ENCODE data around the gene C2CD3.
"Not testable (repeated sequence)": the region's sequence is repeated elsewhere in the genome, so short reads cannot be mapped to it uniquely, and the experiment has no call there.

Gene C2CD3

DNA sequence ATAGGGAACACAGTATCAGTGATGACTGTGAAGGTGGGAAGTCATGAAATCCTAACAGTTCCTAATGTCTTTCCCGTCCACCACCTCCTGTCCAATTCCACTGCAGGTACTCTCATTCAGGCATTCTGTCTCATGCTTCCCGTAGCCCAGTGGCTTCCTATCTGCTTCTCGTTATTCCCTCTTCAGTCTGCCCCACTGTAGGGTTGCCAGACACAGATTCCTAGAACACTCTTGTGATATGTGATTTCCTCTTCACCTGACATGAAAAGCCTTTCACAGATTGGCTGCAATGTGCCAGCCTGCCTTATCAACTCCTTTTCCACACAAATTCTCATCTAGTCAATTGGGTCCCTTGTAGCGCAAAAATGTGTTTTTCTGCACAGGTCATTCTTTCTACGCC is 49.0 kb downstream of the C2CD3 start:
- no peak overlapping the region for H2BK120ac ChIP-seq (ENCODE audit: insufficient read depth, low read length, poor library complexity)
- H2BK5ac ChIP-seq (ENCODE audit: low read depth, low read length, poor library complexity), result no peak overlapping the region
- H3K27ac ChIP-seq (ENCODE audit: low read depth, low read length), result no peak overlapping the region
- no peaks in the 10 kb centered on the region for H3K27me3 ChIP-seq (ENCODE audit: insufficient read depth, low read length)
- H4K12ac ChIP-seq (ENCODE audit: low read depth, low read length), result no peak overlapping the region
- H2AFZ ChIP-seq (ENCODE audit: insufficient read depth, low read length, poor library complexity), result no peak overlapping the region
- peak overlapping the region; percentile 81 for H2BK12ac ChIP-seq (ENCODE audit: low read length)
- no peak overlapping the region for H4K8ac ChIP-seq (ENCODE audit: low read depth, low read length)
- no peak overlapping the region for H3K9ac ChIP-seq (ENCODE audit: low read length)
- H2AK5ac ChIP-seq (ENCODE audit: low read length), result no peak overlapping the region
- H3K4ac ChIP-seq (ENCODE audit: low read depth, low read length), result no peak overlapping the region
- H3K4me3 ChIP-seq (ENCODE audit: low read depth, low read length), result no peak overlapping the region
- no peaks in the 10 kb centered on the region for H3K79me2 ChIP-seq (ENCODE audit: control insufficient read depth, insufficient read depth, low read length, poor library complexity)
- no peak overlapping the region for H3K23ac ChIP-seq (ENCODE audit: low read length)
- H3K18ac ChIP-seq (ENCODE audit: low read length), result no peak overlapping the region
- WGBS (ENCODE audit: extremely low coverage, insufficient coverage, insufficient read length), result no CpG with 5 or more reads among the region's 5 CpGs
- peak in 1 of 2 donors; percentile 23 for DNase-seq
- H3K14ac ChIP-seq (ENCODE audit: low read length), result no peak overlapping the region
- H3K9me3 ChIP-seq (ENCODE audit: insufficient read depth, low read depth, low read length), result no peaks in the 10 kb centered on the region
- no peak overlapping the region for H4K91ac ChIP-seq (ENCODE audit: low read depth, low read length)
- H3K4me1 ChIP-seq (ENCODE audit: control insufficient read depth in 1 of 2, insufficient read depth in 2 of 2, low read length in 2 of 2), result peaks cover 3 to 8% of the 10 kb centered on the region in 2 experiments
- no peaks in the 10 kb centered on the region for H3K79me1 ChIP-seq (ENCODE audit: low read length)
- H3K36me3 ChIP-seq (ENCODE audit: control insufficient read depth in 1 of 2, insufficient read depth in 2 of 2, low read length in 2 of 2), result peaks cover 0 to 3% of the 10 kb centered on the region in 2 experiments
- no peak overlapping the region for H3K4me2 ChIP-seq (ENCODE audit: low read length)

DNA sequence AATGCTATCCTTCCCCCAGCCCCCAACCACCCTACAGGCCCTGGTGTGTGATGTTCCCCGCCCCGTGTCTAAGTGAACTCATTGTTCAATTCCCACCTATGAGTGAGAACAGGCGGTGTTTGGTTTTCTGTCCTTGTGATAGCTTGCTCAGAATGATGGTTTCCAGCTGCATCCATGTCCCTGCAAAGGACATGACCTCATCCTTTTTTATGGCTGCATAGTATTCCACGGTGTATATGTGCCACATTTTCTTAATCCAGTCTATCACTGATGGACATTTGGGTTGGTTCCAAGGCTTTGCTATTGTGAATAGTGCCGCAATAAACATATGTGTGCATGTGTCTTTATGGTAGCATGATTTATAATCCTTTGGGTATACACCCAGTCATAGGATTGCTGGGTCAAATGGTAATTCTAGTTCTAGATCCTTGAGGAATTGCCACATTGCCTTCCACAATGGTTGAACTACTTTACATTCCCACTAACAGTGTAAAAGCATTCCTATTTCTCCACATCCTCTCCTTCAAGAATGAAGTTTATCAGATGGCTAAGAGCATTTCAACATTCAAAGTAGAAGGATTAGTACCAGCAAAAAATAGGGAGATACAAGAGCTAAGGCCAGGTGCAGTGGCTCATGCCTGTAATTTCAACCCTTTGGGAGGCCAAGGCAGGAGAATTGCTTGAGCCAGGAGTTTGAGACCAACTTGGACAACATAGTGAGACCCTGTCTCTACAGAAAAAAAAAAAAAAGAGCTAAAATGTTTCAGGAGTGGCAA is 50.4 kb downstream of the C2CD3 start:
- H3K23ac ChIP-seq (ENCODE audit: low read length); H3K4me1 ChIP-seq (ENCODE audit: control insufficient read depth in 1 of 2, insufficient read depth in 2 of 2, low read length in 2 of 2); H3K27ac ChIP-seq (ENCODE audit: low read depth, low read length); H2BK5ac ChIP-seq (ENCODE audit: low read depth, low read length, poor library complexity); H3K18ac ChIP-seq (ENCODE audit: low read length); H2AFZ ChIP-seq (ENCODE audit: insufficient read depth, low read length, poor library complexity); H4K91ac ChIP-seq (ENCODE audit: low read depth, low read length); H3K79me2 ChIP-seq (ENCODE audit: control insufficient read depth, insufficient read depth, low read length, poor library complexity); H3K9me3 ChIP-seq (ENCODE audit: insufficient read depth, low read depth, low read length); H3K27me3 ChIP-seq (ENCODE audit: insufficient read depth, low read length); H3K14ac ChIP-seq (ENCODE audit: low read length); H3K36me3 ChIP-seq (ENCODE audit: control insufficient read depth in 1 of 2, insufficient read depth in 2 of 2, low read length in 2 of 2); H3K4ac ChIP-seq (ENCODE audit: low read depth, low read length); H4K8ac ChIP-seq (ENCODE audit: low read depth, low read length); H3K79me1 ChIP-seq (ENCODE audit: low read length); H2AK5ac ChIP-seq (ENCODE audit: low read length); H3K4me3 ChIP-seq (ENCODE audit: low read depth, low read length); H3K9ac ChIP-seq (ENCODE audit: low read length); H2BK120ac ChIP-seq (ENCODE audit: insufficient read depth, low read length, poor library complexity); H3K4me2 ChIP-seq (ENCODE audit: low read length); H2BK12ac ChIP-seq (ENCODE audit: low read length); H4K12ac ChIP-seq (ENCODE audit: low read depth, low read length): not testable (repeated sequence)
- WGBS (ENCODE audit: extremely low coverage, insufficient coverage, insufficient read length), result no CpG with 5 or more reads among the region's 5 CpGs
- peak; percentile 52 to 87 for DNase-seq

DNA sequence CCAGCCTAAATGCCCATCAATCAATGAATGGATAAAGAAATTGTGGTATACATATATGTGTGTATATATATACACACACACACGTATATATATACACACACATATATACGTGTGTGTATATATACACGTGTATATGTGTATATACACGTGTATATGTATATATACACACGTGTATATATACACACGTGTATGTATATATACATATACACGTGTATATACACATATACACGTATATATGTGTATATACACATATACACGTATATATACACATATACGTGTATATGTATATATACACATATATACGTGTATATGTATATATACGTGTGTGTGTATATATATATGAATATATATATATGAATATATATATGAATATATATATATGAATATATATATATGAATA is 54.1 kb downstream of the C2CD3 start:
- Histone ChIP-seq H3K18ac (ENCODE audit: low read length) (no peak overlapping the region), H3K4me2 (ENCODE audit: low read length) (no peak overlapping the region), H3K79me2 (ENCODE audit: control insufficient read depth, insufficient read depth, low read length, poor library complexity) (no peaks in the 10 kb centered on the region), H4K8ac (ENCODE audit: low read depth, low read length) (no peak overlapping the region), H3K4me1 (ENCODE audit: control insufficient read depth in 1 of 2, insufficient read depth in 2 of 2, low read length in 2 of 2) (peaks cover 1 to 3% of the 10 kb centered on the region in 2 experiments), H3K23ac (ENCODE audit: low read length) (no peak overlapping the region), H3K27ac (ENCODE audit: low read depth, low read length) (no peak overlapping the region), H2AFZ (ENCODE audit: insufficient read depth, low read length, poor library complexity) (no peak overlapping the region), H4K12ac (ENCODE audit: low read depth, low read length) (no peak overlapping the region), H2BK12ac (ENCODE audit: low read length) (no peak overlapping the region), H3K9ac (ENCODE audit: low read length) (no peak overlapping the region), H3K79me1 (ENCODE audit: low read length) (no peaks in the 10 kb centered on the region), H3K4me3 (ENCODE audit: low read depth, low read length) (no peak overlapping the region), H2BK5ac (ENCODE audit: low read depth, low read length, poor library complexity) (no peak overlapping the region), H3K4ac (ENCODE audit: low read depth, low read length) (no peak overlapping the region), H3K9me3 (ENCODE audit: insufficient read depth, low read depth, low read length) (no peaks in the 10 kb centered on the region), H4K91ac (ENCODE audit: low read depth, low read length) (no peak overlapping the region), H2BK120ac (ENCODE audit: insufficient read depth, low read length, poor library complexity) (no peak overlapping the region), H3K27me3 (ENCODE audit: insufficient read depth, low read length) (no peaks in the 10 kb centered on the region), H3K36me3 (ENCODE audit: control insufficient read depth in 1 of 2, insufficient read depth in 2 of 2, low read length in 2 of 2) (peaks cover 0 to 4% of the 10 kb centered on the region in 2 experiments), H3K14ac (ENCODE audit: low read length) (no peak overlapping the region), H2AK5ac (ENCODE audit: low read length) (no peak overlapping the region)
- no peak for DNase-seq
- no CpG with 5 or more reads among the region's 12 CpGs for whole genome bisulfite sequencing (ENCODE audit: extremely low coverage, insufficient coverage, insufficient read length)

DNA sequence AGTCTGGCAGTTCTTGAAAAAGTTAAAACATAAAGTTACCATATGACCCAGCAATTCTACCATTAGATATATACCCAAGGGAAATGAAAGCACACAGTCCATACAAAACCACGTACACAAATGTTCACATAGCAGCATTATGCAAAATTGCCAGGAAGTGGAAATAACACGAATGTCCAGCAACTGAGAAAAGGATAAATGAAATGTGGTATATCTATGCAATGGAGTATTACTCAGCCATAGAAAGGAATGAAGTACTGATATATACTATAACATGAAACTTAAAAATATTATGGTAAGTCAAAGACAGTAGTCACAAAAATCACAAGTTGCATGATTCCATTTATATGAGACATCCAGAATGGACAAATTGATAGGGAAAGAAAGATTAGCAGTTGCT is 57.9 kb downstream of the C2CD3 start:
- no peak overlapping the region for H4K12ac ChIP-seq (ENCODE audit: low read depth, low read length)
- WGBS (ENCODE audit: extremely low coverage, insufficient coverage, insufficient read length), result no CpG with 5 or more reads among the region's 2 CpGs
- H3K27ac ChIP-seq (ENCODE audit: low read depth, low read length), result no peak overlapping the region
- no peaks in the 10 kb centered on the region for H3K79me2 ChIP-seq (ENCODE audit: control insufficient read depth, insufficient read depth, low read length, poor library complexity)
- no peaks in the 10 kb centered on the region for H3K79me1 ChIP-seq (ENCODE audit: low read length)
- H3K4me2 ChIP-seq (ENCODE audit: low read length), result no peak overlapping the region
- no peaks in the 10 kb centered on the region for H3K4me1 ChIP-seq (ENCODE audit: control insufficient read depth in 1 of 2, insufficient read depth in 2 of 2, low read length in 2 of 2)
- no peak overlapping the region for H2AFZ ChIP-seq (ENCODE audit: insufficient read depth, low read length, poor library complexity)
- no peak overlapping the region for H4K8ac ChIP-seq (ENCODE audit: low read depth, low read length)
- no peak overlapping the region for H3K9ac ChIP-seq (ENCODE audit: low read length)
- no peak overlapping the region for H3K23ac ChIP-seq (ENCODE audit: low read length)
- no peak overlapping the region for H3K14ac ChIP-seq (ENCODE audit: low read length)
- H4K91ac ChIP-seq (ENCODE audit: low read depth, low read length), result no peak overlapping the region
- H2AK5ac ChIP-seq (ENCODE audit: low read length), result no peak overlapping the region
- H3K36me3 ChIP-seq (ENCODE audit: control insufficient read depth in 1 of 2, insufficient read depth in 2 of 2, low read length in 2 of 2), result peaks cover 2 to 4% of the 10 kb centered on the region in 2 experiments
- H3K4me3 ChIP-seq (ENCODE audit: low read depth, low read length), result no peak overlapping the region
- no peak overlapping the region for H2BK120ac ChIP-seq (ENCODE audit: insufficient read depth, low read length, poor library complexity)
- H3K27me3 ChIP-seq (ENCODE audit: insufficient read depth, low read length), result no peaks in the 10 kb centered on the region
- H3K18ac ChIP-seq (ENCODE audit: low read length), result no peak overlapping the region
- no peaks in the 10 kb centered on the region for H3K9me3 ChIP-seq (ENCODE audit: insufficient read depth, low read depth, low read length)
- H2BK5ac ChIP-seq (ENCODE audit: low read depth, low read length, poor library complexity), result no peak overlapping the region
- H2BK12ac ChIP-seq (ENCODE audit: low read length), result no peak overlapping the region
- DNase-seq, result no peak
- no peak overlapping the region for H3K4ac ChIP-seq (ENCODE audit: low read depth, low read length)

Measured in trophoblast cell (in vitro differentiated cells and primary cell).